Ishikawa (cell line): ENCODE results near the gene COL21A1.

Experiments used
- EP300 ChIP-seq: IDR thresholded peaks from 2 replicates; pipeline ENCODE4 v1.6.1; 2012; ENCODE audit warnings: borderline replicate concordance
- FOXM1 ChIP-seq: IDR thresholded peaks from 2 replicates; pipeline ENCODE4 v1.6.1; 2012; ENCODE audit warnings: low read depth, borderline replicate concordance
- RAD21 ChIP-seq: IDR thresholded peaks from 2 replicates; pipeline ENCODE4 v1.6.1; 2012; ENCODE audit warnings: low read depth
- TAF1 ChIP-seq: IDR thresholded peaks from 2 replicates; pipeline ENCODE4 v1.6.1; 2012; ENCODE audit warnings: low read depth, mild to moderate bottlenecking
- TEAD4 ChIP-seq: IDR thresholded peaks from 2 replicates; pipeline ENCODE4 v1.6.1; 2012
- YY1 ChIP-seq: IDR thresholded peaks from 2 replicates; pipeline ENCODE4 v1.6.1; 2012; ENCODE audit warnings: low read depth
- TF ChIP-seq, protein P1 (sequence below): IDR thresholded peaks from 2 replicates; pipeline ENCODE4 v1.6.1; 2012; ENCODE audit warnings: low read depth, mild to moderate bottlenecking

DNA sequence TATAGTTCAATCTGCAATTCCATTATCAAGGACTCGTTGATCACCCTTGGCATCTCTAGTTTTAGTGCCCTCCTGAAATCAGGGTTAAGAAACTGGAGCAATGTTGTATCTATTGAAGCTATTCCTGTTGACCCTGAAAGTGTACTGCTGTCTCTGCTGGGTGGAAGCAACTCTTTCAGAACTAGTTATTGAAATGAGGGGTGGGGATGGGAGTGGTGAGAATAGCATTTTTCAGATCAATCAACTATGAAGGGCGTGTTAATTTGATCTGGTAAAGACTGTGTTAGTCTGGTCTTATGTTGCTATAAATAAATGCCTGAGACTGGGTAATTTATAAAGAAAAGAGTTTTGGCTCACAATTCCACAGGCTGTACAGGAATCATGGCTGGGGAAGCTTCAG lies 219.5 kb downstream of the COL21A1 start:
- no peak for TF ChIP-seq YY1
- TF ChIP-seq EP300 = no peak
- no peak for TF ChIP-seq TAF1
- TF ChIP-seq RAD21 = no peak
- no peak for TF ChIP-seq TEAD4
- TF ChIP-seq, protein P1, sequence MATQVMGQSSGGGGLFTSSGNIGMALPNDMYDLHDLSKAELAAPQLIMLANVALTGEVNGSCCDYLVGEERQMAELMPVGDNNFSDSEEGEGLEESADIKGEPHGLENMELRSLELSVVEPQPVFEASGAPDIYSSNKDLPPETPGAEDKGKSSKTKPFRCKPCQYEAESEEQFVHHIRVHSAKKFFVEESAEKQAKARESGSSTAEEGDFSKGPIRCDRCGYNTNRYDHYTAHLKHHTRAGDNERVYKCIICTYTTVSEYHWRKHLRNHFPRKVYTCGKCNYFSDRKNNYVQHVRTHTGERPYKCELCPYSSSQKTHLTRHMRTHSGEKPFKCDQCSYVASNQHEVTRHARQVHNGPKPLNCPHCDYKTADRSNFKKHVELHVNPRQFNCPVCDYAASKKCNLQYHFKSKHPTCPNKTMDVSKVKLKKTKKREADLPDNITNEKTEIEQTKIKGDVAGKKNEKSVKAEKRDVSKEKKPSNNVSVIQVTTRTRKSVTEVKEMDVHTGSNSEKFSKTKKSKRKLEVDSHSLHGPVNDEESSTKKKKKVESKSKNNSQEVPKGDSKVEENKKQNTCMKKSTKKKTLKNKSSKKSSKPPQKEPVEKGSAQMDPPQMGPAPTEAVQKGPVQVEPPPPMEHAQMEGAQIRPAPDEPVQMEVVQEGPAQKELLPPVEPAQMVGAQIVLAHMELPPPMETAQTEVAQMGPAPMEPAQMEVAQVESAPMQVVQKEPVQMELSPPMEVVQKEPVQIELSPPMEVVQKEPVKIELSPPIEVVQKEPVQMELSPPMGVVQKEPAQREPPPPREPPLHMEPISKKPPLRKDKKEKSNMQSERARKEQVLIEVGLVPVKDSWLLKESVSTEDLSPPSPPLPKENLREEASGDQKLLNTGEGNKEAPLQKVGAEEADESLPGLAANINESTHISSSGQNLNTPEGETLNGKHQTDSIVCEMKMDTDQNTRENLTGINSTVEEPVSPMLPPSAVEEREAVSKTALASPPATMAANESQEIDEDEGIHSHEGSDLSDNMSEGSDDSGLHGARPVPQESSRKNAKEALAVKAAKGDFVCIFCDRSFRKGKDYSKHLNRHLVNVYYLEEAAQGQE = no peak
- TF ChIP-seq FOXM1 = no peak
